ENCODE results near the gene GRIN1.

- no peak for TF ChIP-seq CTCF (IDR thresholded peaks at IDR 0.05; ENCODE audit: extremely low read depth in 1 of 2, insufficient read depth in 1 of 2, low read depth in 1 of 2, low read length in 2 of 2)
- TF ChIP-seq POLR2A (IDR thresholded peaks at IDR 0.05; ENCODE audit: low read depth, low read length) = no peak
These were observed 47.4 kb downstream of the GRIN1 start for GRCh38 chr9:137186385-137186784.
